NCI-H345 treated with DMSO at 0.1 percent for 48 hours (cell line): ENCODE data around the gene NUP188.
A peak's percentile ranks its signal among the peaks of the same experiment; 100 is the strongest.
"Not testable (repeated sequence)": the region's sequence is repeated elsewhere in the genome, so short reads cannot be mapped to it uniquely, and the experiment has no call there.

Experiments
- DNase-seq: peaks from one replicate; lab custom pipeline; 2025; ENCODE audit not compliant: unreplicated experiment; lab: John Stamatoyannopoulos, UW

The NUP188 gene

GRCh38 chr9:128944966-128945365, 2.5 kb upstream of the NUP188 start:
- DNase-seq, result not testable (repeated sequence)

GRCh38 chr9:128945798-128946501, 1.5 kb upstream of the NUP188 start:
- DNase-seq, result no peak

- DNase-seq, result no peak
Observed at GRCh38 chr9:128946571-128947276, 775 bp upstream of the NUP188 start.

GRCh38 chr9:128947277-128947526, 297 bp upstream of the NUP188 start:
- DNase-seq, result no peak

GRCh38 chr9:128961403-128961802, 13.9 kb downstream of the NUP188 start:
- not testable (repeated sequence) for DNase-seq

- no peak for DNase-seq
Observed at GRCh38 chr9:128969491-128969890, 22.0 kb downstream of the NUP188 start.

GRCh38 chr9:128972956-128973355, 25.5 kb downstream of the NUP188 start:
- no peak for DNase-seq

- DNase-seq, result no peak
Observed at GRCh38 chr9:128979111-128979510, 31.6 kb downstream of the NUP188 start.

- DNase-seq, result no peak
Observed at GRCh38 chr9:128983536-128983935, 36.0 kb downstream of the NUP188 start.

- no peak for DNase-seq
Observed at GRCh38 chr9:128986671-128987070, 39.2 kb downstream of the NUP188 start.

- no peak for DNase-seq
Observed at GRCh38 chr9:128987805-128988204, 40.3 kb downstream of the NUP188 start.

- DNase-seq, result no peak
Observed at GRCh38 chr9:128992995-128993394, 45.5 kb downstream of the NUP188 start.

GRCh38 chr9:128995791-128996190, 48.3 kb downstream of the NUP188 start:
- DNase-seq, result peak; percentile 72

GRCh38 chr9:128998462-128998861, 51.0 kb downstream of the NUP188 start:
- DNase-seq, result no peak

- no peak for DNase-seq
Observed at GRCh38 chr9:128999581-129000206, 52.2 kb downstream of the NUP188 start.

- no peak for DNase-seq
Observed at GRCh38 chr9:129001504-129002325, 54.2 kb downstream of the NUP188 start.

GRCh38 chr9:129002992-129003391, 55.5 kb downstream of the NUP188 start:
- no peak for DNase-seq

- not testable (repeated sequence) for DNase-seq
Observed at GRCh38 chr9:129004173-129004572, 56.7 kb downstream of the NUP188 start.

GRCh38 chr9:129005336-129005997, 58.0 kb downstream of the NUP188 start:
- DNase-seq, result no peak

- DNase-seq, result peak; percentile 75
Observed at GRCh38 chr9:129006328-129007034, 59.0 kb downstream of the NUP188 start.
